Hindlimb muscle (tissue), 1 donor: ENCODE results near the gene STARD3. TPM values are rescaled to one million over a fixed set of nuclear protein-coding genes. Genes with fewer than 3 reads are reported as not detected.
A peak's percentile ranks its signal among the peaks of the same experiment; 100 is the strongest.

Experiments used
- DNase-seq: peaks from one replicate; pipeline ENCODE4 v3.0.0-alpha.2; 2013
- polyA plus RNA-seq: library from polyadenylated mRNA; unstranded; fragments of 120-200 nt; gene quantifications from one replicate; pipeline ENCODE4 v1.2.1, GENCODE V29; 2013; ENCODE audit not compliant: insufficient read length

Gene STARD3
- polyA plus RNA-seq, 1 donor: 36.2 TPM

DNA sequence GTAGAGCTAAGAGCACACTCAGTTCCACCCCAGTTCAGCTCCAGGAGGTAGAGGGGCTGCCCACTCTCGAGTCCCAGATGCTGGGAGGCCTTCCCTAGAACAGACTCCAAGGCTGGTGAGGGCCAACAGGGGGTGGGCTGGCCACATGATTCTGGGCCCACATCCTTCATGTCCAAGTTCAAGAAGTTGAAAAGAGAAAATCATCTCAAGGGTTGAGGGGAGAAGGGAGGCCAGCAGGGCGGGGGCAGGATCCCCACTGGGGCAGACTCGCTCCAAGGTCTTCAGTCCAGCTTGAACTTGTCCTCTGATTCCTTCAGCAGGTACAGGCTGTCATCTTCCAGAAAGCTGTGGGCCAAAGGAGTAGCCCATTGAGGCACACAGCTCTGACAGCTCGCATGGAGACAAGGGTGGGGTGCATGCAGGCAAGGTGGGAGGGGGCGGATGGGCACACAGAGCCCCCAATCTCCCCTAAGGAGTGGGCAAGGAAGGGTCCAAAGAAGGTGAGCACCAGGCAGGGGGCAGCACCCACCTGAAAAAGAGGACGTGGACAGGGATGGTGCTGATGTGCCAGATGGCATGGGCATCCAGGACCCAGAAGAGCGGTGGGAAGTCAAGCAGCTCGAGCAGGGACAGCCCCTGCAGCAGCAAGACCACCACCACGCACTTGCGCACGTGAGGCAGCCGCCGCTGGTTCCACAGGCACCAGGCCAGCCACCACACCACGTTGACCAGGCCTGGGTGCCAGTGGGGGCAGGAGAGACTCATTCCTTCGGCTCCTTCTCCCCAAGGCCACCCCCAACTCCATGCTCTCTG lies 35.8 kb downstream of the STARD3 start:
- DNase-seq: no peak

DNA sequence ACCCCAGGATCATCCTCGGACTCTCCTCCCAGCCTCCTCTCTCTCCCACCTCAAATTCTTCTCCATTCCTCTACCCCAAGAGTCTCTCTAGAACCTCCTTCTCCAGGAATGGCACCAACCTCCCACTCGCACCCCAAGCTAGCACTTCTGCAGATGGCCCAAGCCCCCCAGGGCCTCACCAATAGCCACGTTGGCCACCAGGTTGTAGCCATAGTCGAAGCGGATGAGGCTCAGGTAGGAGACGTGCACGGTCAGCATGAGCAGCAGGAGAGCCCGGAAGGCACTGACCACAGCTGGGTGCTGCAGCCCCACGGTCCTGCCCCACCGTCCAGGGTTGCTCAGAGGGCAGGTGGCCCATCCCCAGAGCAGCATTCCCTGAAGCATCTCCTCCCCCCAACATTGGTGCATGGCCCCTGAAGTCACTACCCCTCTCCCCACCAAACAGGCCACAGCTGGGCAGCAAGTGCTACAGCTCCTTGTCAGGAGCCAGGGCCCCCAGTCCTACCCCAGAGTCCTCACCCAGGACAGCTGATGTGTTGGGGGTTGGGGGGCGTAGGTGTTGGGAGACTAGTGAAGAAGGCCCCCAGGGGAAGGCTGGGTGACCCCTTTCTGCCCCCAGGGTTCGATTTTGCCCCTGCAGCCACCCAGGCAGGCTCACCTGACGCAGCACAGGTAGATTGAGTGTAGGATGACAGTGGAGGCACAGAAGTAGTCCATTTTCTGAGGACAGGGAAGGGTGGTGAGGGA lies 36.6 kb downstream of the STARD3 start:
- DNase-seq: no peak

DNA sequence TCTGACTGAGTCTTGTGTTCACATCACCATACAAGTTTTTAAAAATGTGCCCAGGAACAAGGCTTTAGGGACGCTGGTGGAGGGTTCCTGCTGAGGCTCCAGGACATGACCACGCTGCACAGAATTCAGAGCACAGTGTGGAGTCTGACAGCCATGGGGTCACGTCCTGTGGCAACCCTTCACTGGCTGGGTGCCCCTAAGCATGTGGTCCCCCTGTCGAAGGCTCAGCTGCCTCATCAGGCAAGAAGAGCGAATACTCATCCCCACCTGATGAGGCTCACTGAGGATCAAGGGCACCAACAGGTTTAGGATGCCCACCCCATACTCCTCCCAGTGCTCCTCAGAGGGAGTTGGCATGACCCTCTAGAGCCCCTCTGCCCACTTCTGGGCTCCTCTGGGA lies 37.2 kb downstream of the STARD3 start:
- no peak for DNase-seq

DNA sequence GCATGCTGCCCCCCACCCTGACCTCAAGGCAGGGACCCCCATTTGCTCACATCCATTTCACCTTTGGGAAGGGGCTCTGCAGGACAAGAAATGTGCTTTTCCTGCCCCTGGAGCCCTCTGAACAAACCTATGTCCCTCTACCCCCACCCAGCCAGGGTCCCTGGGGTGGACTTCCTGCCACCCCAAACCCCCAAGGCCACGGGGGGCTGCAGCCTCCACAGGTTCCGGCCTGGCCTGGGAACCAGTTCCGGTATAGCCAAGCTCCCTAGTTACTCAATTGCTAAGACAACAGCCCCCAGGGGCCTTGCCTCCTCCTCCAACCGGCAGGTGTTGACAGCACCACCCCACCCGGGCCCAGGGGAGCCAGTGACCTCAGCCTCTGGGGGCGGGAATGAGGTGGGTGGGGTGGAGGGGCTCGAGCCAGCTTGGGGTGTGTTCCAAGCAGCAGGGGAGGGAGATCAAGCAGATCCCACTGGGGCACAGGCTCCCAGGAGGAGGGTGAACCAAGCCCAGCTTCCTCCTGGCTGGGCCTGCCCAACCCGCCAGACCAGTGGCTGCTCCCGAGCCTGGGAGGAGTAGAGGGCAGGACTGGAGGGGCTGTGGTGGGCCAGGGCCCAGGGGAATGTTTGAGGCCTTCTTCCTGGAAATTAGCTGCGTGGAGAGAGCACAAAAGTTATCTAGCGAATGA lies 37.9 kb downstream of the STARD3 start:
- DNase-seq: no peak

DNA sequence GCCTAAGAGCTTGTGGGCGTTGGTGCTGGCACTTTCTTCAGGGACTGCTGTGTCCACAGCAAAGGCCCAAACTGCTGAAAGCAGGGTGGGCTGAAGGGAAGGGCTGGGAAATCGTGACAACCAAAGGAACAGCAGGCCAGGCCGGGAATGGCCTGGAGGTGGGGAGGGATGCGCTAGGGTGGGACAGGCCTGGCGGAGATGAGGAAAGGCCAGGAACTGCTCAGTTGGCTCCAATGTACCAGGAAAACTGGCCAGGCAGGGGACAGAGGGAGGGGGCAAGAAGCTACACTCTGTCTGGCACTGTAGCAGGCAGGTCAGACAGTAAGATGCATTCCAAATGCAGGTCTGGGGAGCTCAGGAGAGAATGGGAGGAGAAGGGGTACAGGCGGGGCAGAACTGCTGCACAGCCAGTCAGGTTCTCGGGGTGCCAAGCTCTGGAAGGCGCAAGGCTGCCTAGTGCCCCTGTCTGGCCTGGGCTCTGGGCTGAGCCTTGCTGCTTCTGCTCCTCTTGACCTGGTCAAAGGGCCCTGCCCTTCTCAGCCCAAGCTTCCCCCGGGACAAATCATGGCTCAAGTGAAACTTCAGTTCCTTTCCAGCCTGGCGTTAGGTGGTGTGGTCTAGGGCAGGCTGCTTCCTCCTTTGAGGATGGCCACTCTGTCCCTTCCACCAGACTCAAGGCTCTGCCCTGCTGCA lies 38.6 kb downstream of the STARD3 start:
- no peak for DNase-seq

DNA sequence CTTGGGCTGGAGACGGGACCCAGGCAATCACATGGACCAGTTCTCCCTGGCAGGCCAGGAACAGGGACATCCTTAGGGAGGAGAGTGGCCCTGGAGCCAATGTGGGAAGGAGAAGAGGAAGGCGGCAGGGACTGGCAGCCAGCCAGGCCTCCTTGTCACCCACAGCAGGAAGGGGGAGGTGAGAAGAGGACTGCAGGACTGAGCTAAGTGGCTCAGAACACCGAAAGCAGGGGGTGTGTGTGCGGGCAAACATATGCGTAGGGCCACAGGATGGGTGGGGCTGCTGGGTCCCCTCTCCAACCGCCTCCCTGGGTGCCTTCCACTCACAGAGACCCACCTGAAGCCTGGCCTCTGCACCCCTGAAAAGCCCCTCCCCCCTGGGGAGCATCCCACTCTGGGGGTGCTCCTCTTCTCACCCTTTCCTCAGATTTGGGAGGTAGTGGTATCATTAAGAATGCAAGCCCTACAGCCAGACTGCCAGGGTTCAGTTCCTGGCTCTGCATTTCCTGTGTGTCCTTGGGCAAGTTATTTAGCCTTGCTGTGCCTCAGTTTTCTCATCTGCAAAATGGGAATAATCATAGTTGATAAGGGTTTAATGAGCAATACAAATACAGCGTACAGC lies 39.4 kb downstream of the STARD3 start:
- no peak for DNase-seq

DNA sequence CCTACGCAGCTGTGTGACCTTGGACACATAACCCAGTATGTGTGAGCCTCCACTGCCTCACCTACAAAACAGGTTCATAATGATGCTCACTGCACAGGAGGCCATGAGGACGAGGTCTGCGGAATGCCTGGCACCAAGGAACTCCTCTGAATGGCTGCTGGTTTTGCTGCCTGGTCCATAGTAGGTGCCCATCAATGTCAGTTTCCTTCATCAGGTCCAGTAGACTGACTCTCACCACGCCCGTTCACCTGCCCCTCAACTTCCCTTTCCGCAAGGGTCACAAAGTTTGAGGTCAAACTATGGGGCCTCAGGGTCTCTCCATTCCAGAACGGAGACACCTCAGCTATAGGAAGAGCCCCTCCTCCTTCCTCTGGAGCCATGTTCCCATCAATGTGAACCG lies 40.1 kb downstream of the STARD3 start:
- DNase-seq: no peak

DNA sequence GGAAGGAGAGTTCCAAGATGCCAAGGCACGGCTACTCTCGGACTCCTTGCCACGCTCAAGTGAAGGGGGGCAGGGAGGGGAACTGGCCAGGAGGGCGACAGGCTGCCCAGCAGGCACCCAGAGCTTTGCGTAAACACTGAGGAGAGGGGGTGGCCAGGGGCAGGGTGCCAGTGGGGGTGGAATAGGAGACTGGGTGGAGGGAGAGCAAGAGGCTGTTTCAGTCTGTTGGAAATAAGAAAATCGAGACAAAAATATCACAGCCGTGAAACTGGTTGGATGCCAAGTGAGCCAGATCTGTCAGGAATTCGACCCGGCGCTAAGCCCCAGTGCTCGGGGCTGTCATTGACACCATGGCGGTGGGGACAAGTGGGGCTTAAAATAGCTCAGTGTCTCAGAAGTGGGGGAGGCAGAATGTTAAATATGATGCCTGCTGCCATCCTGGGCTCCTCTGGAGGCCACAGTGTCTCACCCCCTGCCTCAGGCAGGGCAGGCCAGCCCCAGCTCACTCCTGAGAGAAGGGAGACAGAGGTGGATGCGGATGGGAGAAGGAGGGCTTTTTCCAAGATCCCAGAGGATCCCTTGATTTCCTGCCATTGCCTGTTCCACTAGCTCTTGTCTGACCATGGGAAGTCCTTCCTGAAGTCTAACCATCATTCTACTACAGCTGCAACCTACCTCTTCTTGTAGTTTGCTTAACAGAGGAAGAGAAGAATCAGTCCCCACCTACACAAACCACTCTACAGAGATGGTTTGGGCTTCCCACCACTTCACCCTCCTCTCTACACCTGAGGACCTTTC lies 40.8 kb downstream of the STARD3 start:
- DNase-seq: no peak

DNA sequence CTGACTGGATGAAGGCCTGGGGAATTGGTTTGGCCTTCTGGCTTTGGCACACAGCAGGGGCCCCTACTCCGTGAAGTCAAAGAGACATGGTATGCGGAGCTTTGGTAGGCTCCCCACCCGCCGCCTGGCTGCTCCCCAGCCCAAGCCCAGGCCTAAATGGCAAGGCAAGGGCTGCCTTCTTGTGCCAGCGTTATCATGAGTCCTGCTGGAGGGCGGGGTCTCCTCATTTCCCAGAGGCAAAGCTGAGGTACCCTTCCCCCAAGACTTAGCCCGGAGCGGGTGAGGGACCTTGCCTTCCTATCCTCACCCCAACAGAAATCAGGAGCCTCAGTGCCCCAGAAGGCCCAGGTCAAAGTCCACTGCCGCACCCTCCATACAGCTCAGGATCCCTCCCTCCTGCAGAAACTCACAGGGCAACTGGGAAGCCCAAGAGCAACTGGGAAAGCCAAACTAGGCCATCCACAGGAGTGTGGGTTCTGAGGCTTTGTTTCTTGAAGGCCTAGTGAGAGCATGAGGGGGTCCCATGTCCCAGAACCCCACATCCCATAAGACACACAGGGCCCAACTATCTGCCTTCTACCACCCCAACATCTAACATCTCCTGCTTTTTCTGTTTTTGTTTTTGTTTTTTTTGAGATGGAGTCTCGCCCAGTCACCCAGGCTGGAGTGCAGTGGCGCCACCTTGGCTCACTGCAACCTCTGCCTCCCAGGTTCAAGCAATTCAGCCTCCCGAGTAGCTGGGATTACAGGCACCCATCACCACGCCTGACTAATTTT lies 41.6 kb downstream of the STARD3 start:
- no peak for DNase-seq

DNA sequence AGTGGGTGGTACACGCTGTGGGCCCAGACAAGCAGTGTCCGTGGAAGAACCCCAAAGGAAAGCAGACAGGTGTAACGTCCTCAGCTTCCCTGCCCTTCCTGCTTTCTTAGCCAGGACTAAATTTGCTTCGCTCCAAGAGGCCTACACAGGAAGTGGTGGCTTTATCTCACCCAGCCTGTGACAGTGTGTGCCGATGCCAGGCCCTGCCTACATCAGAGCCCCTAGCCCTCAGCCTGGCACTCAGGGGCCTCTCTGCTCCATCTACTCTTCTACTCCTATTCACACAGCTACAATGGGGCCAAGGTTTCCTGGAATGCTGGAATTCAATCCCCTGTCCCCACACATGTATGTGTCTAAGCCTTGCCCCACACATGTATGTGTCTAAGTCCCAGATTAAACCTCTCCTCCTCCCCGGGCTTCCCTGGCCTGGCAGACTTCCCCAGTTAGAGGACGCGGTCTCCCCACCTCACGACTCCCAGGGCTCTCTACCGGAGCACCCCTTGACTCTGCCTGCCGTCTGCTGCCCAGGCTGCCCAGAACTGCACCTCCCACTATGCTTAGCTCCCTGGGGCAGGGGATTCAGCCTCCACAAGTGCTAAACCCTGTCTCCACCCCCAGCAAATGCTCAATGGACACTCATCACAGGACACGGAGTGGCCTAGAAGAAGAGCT lies 42.7 kb downstream of the STARD3 start:
- DNase-seq: no peak

DNA sequence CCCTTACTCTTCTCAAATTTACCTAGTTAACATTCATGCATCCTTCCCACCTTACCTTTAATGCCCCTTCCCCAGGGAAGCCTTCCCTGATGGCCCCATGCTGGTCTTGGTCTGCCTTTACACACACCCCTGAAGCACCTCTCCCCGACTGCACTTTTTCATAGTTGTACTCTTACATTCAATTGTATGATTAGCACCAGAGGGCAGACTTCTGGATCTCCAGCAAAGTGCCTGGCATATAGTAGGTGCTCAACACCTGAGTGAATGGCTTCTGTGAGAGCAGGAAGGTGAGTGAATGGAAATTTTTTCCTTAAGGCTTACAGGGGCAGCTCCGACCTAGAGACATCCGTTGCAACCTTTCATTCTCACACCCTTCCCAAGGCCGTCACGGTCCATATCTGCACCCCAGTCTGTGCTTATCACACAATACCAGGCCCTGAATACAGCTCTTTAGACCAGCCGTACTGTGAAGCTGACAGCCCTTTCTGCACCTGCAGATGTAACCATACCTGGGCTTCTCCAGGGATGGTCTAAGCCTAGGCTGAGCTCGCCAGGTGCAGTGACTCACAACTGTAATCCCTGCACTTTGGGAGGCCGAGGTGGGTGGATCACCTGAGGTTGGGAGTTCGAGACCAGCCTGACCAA lies 46.5 kb downstream of the STARD3 start:
- DNase-seq: no peak

DNA sequence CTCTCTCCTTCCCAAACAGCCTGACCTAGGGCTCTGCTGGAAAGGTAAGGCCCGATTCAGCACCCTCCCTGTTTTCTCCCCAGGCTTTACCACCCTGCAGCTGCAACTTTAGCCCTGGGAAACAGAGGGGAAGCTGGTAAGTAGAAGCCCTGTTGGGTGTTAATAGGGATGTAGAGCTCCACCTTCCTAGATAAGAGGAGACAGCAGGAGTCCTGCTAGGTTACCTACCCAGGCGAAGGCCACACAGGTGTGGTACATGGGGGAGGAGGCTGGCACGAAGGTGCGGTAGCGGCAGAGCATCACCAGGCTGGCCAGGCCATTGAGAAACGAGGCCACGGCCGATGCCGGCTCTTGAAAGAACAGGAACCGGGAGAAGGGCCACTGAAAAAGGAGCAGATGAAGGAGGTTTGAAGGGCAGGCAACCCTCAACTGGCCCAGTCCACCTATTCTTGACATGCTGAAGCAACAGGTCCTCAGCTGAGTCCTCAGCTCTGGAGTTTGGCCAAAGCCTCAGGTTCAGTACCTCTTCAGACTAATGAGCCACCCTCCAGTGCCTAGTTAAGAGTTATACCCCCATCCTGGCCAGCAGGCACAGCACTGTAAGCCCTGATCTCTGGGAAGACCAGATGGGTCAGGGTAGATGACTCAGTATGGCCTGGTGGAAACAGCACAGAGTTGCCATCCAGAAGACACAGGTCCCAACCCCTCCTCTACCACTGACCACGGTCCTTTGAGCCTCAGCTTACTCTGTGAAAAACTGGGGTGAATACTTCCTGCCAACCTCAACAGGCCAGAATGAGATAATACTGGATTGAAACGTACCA lies 47.6 kb downstream of the STARD3 start:
- no peak for DNase-seq

DNA sequence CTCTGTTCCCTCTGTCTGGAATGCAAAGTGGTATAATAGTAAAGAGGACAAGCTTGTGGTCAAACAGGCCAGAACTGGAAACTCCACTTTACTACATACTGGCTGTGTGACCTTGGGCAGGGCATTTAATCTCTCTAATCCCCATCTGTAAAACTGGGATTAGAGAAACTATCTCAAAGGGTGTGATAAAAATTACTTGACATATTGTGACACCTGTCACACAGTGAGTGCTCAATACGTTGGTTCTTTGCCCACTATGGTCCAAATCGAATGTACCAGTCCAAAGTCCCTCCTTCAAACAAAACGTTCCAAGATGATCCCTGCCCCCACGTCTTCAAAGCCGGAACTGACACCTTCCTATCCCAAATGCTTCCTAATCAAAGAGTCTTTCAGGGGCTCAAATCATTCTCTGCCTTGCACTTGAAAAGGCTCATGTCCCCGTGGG lies 50.2 kb downstream of the STARD3 start:
- no peak for DNase-seq

DNA sequence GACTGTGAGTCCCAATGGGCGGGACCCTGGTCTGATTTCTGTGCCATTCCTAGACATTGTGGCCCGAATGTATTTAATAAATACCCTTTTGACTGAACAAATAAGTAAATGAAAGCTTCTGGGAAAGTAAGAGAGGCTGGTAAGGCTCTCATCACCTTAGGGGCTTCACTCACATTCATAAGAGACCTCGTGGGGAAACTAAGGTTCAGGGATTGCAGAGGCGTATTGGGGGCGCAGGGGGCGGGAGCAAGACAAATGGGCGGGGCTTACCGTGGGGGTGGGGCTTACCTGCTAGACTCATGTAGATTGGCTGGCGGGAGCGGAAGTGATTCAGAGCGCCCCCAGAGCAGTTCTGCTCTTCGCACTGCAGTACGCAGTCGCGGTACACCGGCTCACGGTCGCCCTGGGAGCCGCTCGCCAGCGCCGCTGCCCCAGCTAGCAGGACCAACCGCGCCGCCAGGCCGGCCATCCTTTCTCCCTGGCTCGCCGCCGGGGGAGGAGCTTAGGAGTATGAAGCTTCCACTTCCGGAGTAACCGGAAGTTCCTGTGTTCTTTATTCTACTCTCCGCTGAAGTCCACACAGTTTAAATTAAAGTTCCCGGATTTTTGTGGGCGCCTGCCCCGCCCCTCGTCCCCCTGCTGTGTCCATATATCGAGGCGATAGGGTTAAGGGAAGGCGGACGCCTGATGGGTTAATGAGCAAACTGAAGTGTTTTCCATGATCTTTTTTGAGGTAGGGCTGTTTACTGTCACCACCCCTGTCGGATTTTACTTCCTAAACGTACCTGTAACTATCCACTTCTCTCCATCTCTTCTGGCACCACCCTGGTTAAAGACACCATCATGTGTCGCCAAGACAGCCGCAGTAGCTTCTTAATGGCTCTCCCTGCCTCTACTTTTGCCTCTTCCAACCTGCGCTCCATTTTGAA lies 50.9 kb downstream of the STARD3 start, which contains the start of gene PGAP3:
Gene PGAP3 (minus strand): TSS at position 512 of the 929 bp plus-strand sequence. CDS start 43 bp downstream, at position 469.
- DNase-seq: peak; percentile 91

DNA sequence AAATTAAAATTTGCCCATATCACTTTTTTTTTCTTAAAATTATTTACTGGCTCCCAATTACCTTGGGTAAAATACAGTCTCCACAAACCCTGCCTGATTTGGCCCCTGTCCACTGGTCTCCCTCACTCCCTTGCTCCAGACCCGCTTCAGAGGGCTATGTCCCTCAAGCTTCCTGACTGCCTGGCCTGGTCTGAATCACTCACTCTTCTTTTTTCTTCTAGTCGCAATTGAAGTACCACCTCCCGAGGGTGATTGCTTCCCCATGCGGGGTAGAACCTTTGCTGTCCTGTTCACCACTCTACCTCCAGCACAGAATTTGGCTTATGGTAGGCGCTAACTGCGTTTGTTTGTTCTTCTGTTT lies 51.5 kb downstream of the STARD3 start:
- DNase-seq: no peak

DNA sequence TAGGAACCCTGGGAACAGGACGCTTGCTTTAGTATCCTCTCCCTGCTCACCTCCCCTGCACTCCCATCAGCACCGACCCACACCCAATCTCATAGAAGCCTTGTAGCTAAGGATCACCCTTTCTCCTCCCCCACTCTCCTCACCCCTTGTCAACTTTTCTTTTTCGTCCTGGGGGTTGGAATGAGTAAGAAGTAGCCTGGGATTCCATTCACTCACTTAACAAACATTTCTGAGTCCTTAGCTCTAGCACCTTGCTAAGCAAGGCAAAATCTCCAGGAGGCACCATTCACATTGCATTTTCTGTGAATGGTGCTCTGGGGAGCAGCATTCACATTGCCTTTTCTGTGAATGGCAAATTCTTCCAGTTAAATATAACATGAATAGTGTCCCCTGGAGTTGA lies 52.0 kb downstream of the STARD3 start:
- DNase-seq: no peak

DNA sequence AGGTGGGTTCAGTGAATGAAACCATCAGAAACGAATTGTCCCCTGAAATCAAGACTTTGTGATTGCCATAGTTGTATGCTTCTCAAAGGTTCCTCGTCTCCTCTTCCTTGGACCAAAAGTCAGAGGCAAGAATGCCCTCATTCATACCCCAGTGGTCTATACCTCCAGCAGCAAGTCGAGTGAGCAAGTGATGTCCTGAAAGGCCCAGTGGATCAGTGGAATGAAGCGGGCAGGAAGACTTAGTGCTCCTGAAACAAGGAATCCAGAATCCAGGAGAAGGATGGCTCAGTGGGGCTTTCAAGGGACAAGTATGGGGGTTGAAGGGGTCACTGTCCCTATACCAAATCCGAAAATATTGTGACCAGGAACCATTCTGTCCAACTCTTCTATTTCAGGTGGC lies 57.6 kb downstream of the STARD3 start:
- no peak for DNase-seq
